NT2/D1 (cell line): ENCODE data around the gene PGM2L1.

Experiments used
- DNase-seq: peaks from one replicate; pipeline ENCODE4 v3.0.0-alpha.2; 2011; ENCODE audit warnings: low read depth, low spot score
- H3K27me3 ChIP-seq: 2 replicates; pipeline ENCODE4 v1.6.0; 2011; ENCODE audit warnings: mild to moderate bottlenecking; ENCODE audit not compliant: insufficient read length, insufficient read depth
- H3K36me3 ChIP-seq: 2 replicates; pipeline ENCODE4 v1.6.1; 2011; ENCODE audit warnings: mild to moderate bottlenecking, low read length, mixed read lengths; ENCODE audit not compliant: insufficient read depth, insufficient read length
- H3K4me1 ChIP-seq: 2 replicates; pipeline ENCODE4 v1.5.1; 2011; ENCODE audit not compliant: insufficient read depth, insufficient read length
- H3K4me3 ChIP-seq: 2 replicates; pipeline ENCODE4 v1.5.1; 2011; ENCODE audit warnings: low read depth; ENCODE audit not compliant: insufficient read length
- H3K9ac ChIP-seq: 2 replicates; pipeline ENCODE4 v1.6.0; 2011; ENCODE audit warnings: low read depth; ENCODE audit not compliant: insufficient read length
- H3K9me3 ChIP-seq: 2 replicates; pipeline ENCODE4 v1.5.1; 2011; ENCODE audit warnings: mild to moderate bottlenecking, low read length; ENCODE audit not compliant: insufficient read depth
- SUZ12 ChIP-seq: IDR thresholded peaks from 2 replicates; pipeline ENCODE4 v1.6.1; 2011; ENCODE audit not compliant: insufficient read length, insufficient read depth; ENCODE audit errors: extremely low read depth
- YY1 ChIP-seq: IDR thresholded peaks from 2 replicates; pipeline ENCODE4 v1.6.1; 2011; ENCODE audit not compliant: insufficient read length, insufficient read depth
- ZNF274 ChIP-seq: IDR thresholded peaks from 2 replicates; pipeline ENCODE4 v1.6.1; 2011; ENCODE audit warnings: mild to moderate bottlenecking, low read depth, low read length

The PGM2L1 gene

GRCh38 chr11:74398244-74399159 is at the start of gene PGM2L1:
Gene PGM2L1, minus strand, starts transcription at chr11:74398433. Its CDS starts 272 bp downstream, at chr11:74398161.
- DNase-seq: peak; percentile 91
- H3K9ac ChIP-seq: peak within 1 kb of the TSS; percentile 82
- peaks cover 3% of the 10 kb centered on the region for H3K27me3 ChIP-seq
- TF ChIP-seq YY1 (no peak), ZNF274 (no peak), SUZ12 (no peak)
- no peaks in the 10 kb centered on the region for H3K36me3 ChIP-seq
- peak within 1 kb of the TSS; percentile 80 for H3K4me3 ChIP-seq
- H3K9me3 ChIP-seq: no peaks in the 10 kb centered on the region
- no peaks in the 10 kb centered on the region for H3K4me1 ChIP-seq

- no peak for DNase-seq
- no peak overlapping the region for H3K9ac ChIP-seq
- no peak for TF ChIP-seq YY1
- TF ChIP-seq ZNF274: no peak
- no peak for TF ChIP-seq SUZ12
- H3K27me3 ChIP-seq: no peaks in the 10 kb centered on the region
- H3K9me3 ChIP-seq: no peaks in the 10 kb centered on the region
- H3K36me3 ChIP-seq: no peaks in the 10 kb centered on the region
- no peak overlapping the region for H3K4me3 ChIP-seq
- H3K4me1 ChIP-seq: no peaks in the 10 kb centered on the region
These were observed 49.5 kb upstream of the PGM2L1 start for GRCh38 chr11:74447720-74448119.

- no peak for TF ChIP-seq ZNF274
- no peak for TF ChIP-seq YY1
- no peak for TF ChIP-seq SUZ12
- no peaks in the 10 kb centered on the region for H3K4me1 ChIP-seq
These were observed 48.3 kb upstream of the PGM2L1 start for GRCh38 chr11:74446532-74446938.

GRCh38 chr11:74444173-74444826 is 46.1 kb upstream of the PGM2L1 start:
- no peak overlapping the region for H3K9ac ChIP-seq
- no peak overlapping the region for H3K4me3 ChIP-seq
- no peaks in the 10 kb centered on the region for H3K4me1 ChIP-seq
- TF ChIP-seq ZNF274 (no peak), YY1 (no peak), SUZ12 (no peak)
- no peak for DNase-seq
- peaks cover 7% of the 10 kb centered on the region for H3K9me3 ChIP-seq
- no peaks in the 10 kb centered on the region for H3K27me3 ChIP-seq
- no peaks in the 10 kb centered on the region for H3K36me3 ChIP-seq

More at GRCh38 chr11:74446532-74446938, 48.3 kb upstream of the PGM2L1 start:
- no peak for DNase-seq
- Histone ChIP-seq H3K4me3 (no peak overlapping the region), H3K9me3 (no peaks in the 10 kb centered on the region), H3K36me3 (no peaks in the 10 kb centered on the region), H3K27me3 (no peaks in the 10 kb centered on the region), H3K9ac (no peak overlapping the region)

- DNase-seq: no peak
- no peaks in the 10 kb centered on the region for H3K4me1 ChIP-seq
- no peak for TF ChIP-seq ZNF274
- TF ChIP-seq YY1: no peak
- no peaks in the 10 kb centered on the region for H3K27me3 ChIP-seq
- H3K9me3 ChIP-seq: peaks cover 7% of the 10 kb centered on the region
- H3K9ac ChIP-seq: no peak overlapping the region
- no peak overlapping the region for H3K4me3 ChIP-seq
- no peaks in the 10 kb centered on the region for H3K36me3 ChIP-seq
These were observed 45.0 kb upstream of the PGM2L1 start for GRCh38 chr11:74443071-74443864.

GRCh38 chr11:74442636-74443035 is 44.4 kb upstream of the PGM2L1 start:
- Histone ChIP-seq H3K4me1 (no peaks in the 10 kb centered on the region), H3K9ac (no peak overlapping the region), H3K27me3 (no peaks in the 10 kb centered on the region), H3K36me3 (no peaks in the 10 kb centered on the region), H3K9me3 (peaks cover 7% of the 10 kb centered on the region), H3K4me3 (no peak overlapping the region)
- TF ChIP-seq YY1: no peak
- TF ChIP-seq ZNF274: no peak
- TF ChIP-seq SUZ12: no peak
- no peak for DNase-seq

- H3K9me3 ChIP-seq: peaks cover 7% of the 10 kb centered on the region
- TF ChIP-seq SUZ12: no peak
- TF ChIP-seq ZNF274: no peak
- no peak for TF ChIP-seq YY1
- no peaks in the 10 kb centered on the region for H3K4me1 ChIP-seq
- H3K36me3 ChIP-seq: no peaks in the 10 kb centered on the region
- no peaks in the 10 kb centered on the region for H3K27me3 ChIP-seq
- no peak overlapping the region for H3K9ac ChIP-seq
- no peak overlapping the region for H3K4me3 ChIP-seq
- no peak for DNase-seq
These were observed 40.4 kb upstream of the PGM2L1 start for GRCh38 chr11:74438681-74439080.
